K562 (cell line): Measurements from ENCODE around the gene USP32. TPM values are rescaled to one million over a fixed set of nuclear protein-coding genes. Genes with fewer than 3 reads are reported as not detected.
A peak's percentile ranks its signal among the peaks of the same experiment; 100 is the strongest.

ENCODE experiments used
- BRF1 ChIP-seq: IDR thresholded peaks from 3 replicates; pipeline ENCODE4 v1.6.1; 2011; ENCODE audit warnings: borderline replicate concordance, mild to moderate bottlenecking; ENCODE audit not compliant: insufficient read length; ENCODE audit errors: extremely low read depth
- DMBX1 ChIP-seq: fragments of 250-450 bp; sonication (Bioruptor Pico); IDR thresholded peaks from 2 replicates; pipeline ENCODE4 v1.8.0; 2022; ENCODE audit warnings: inconsistent platforms, mild to moderate bottlenecking, moderate library complexity, borderline replicate concordance
- EWSR1 ChIP-seq: fragments of 450-650 bp; IDR thresholded peaks from 2 replicates; pipeline ENCODE4 v1.6.1; 2018; ENCODE audit warnings: borderline replicate concordance, mild to moderate bottlenecking, low read depth, moderate library complexity; ENCODE audit not compliant: partially characterized antibody
- FOXJ2 ChIP-seq: fragments of 200-800 bp; sonication (Bioruptor generic); IDR thresholded peaks from 2 replicates; pipeline ENCODE4 v1.6.1; 2016; ENCODE audit warnings: missing genetic modification characterization, missing compliant biosample characterization
- NCOR1 ChIP-seq: fragments of 450-650 bp; IDR thresholded peaks from 2 replicates; pipeline ENCODE4 v1.6.1; 2016; ENCODE audit warnings: mild to moderate bottlenecking, moderate library complexity
- NELFE ChIP-seq: IDR thresholded peaks from 2 replicates; pipeline ENCODE4 v1.6.1; 2011; ENCODE audit warnings: mild to moderate bottlenecking; ENCODE audit not compliant: insufficient read depth, insufficient read length
- POLR2G ChIP-seq: fragments of 200-400 bp; formaldehyde crosslinking; IDR thresholded peaks from 2 replicates; pipeline ENCODE4 v1.6.1; 2017; ENCODE audit warnings: low read depth, mild to moderate bottlenecking, antibody characterized with exemption, low read length, moderate library complexity
- POLR3G ChIP-seq: IDR thresholded peaks from 2 replicates; pipeline ENCODE4 v1.6.1; 2011; ENCODE audit not compliant: insufficient read length, insufficient replicate concordance; ENCODE audit errors: extremely low read depth
- STAT5B ChIP-seq: fragments of 250-450 bp; sonication (Bioruptor Pico); IDR thresholded peaks from 2 replicates; pipeline ENCODE4 v1.8.0; 2021; ENCODE audit warnings: mild to moderate bottlenecking, inconsistent platforms
- TAF7 ChIP-seq: fragments of 450-650 bp; IDR thresholded peaks from 2 replicates; pipeline ENCODE4 v1.6.1; 2016; ENCODE audit warnings: missing genetic modification characterization, missing compliant biosample characterization
- TGIF2 ChIP-seq: sonication (generic); formaldehyde crosslinking; IDR thresholded peaks from 2 replicates; pipeline ENCODE4 v1.8.1; 2022; ENCODE audit warnings: mild to moderate bottlenecking, missing genetic modification reagents, moderate library complexity
- TOE1 ChIP-seq, 2 experiments: fragments of 450-650 bp in 1 of 2; sonication (generic) in 1 of 2; formaldehyde crosslinking in 1 of 2; IDR thresholded peaks; 2 replicates each; pipeline versions ENCODE4 v1.7.1 to v1.8.0; 2016 to 2022; ENCODE audit warnings: borderline replicate concordance in 2 of 2, mild to moderate bottlenecking in 2 of 2, antibody characterized with exemption in 1 of 2, inconsistent platforms in 1 of 2, low read depth in 1 of 2, missing genetic modification reagents in 1 of 2, moderate library complexity in 1 of 2
- polyA plus RNA-seq, 8 experiments: library from polyadenylated mRNA; depleted of rRNA in 4 of 8; stranded (reverse) in 5 of 8; unstranded in 3 of 8; fragments of >200 nt; fragmentation: Nextera tagmentation in 2 of 8; fragmentation: Illumina TruSeq in 1 of 8; extraction: Ambion mirVana in 2 of 8; extraction: Trizol in 1 of 8; gene quantifications; 2 replicates each; pipeline versions ENCODE4 v1.2.1 to v1.2.3, GENCODE V29; 2011 to 2014; ENCODE audit warnings: inconsistent platforms in 1 of 8, missing spikeins in 1 of 8
- total RNA-seq, 7 experiments: library from RNA; depleted of rRNA in 6 of 7; stranded (reverse); fragments of >200 nt in 6 of 7; fragmentation: Illumina TruSeq in 2 of 7; extraction: Trizol in 2 of 7; gene quantifications; 2 replicates each; pipeline versions ENCODE4 v1.2.1 to v1.2.3, GENCODE V29; 2011 to 2021; ENCODE audit warnings: low replicate concordance in 1 of 7
- TF ChIP-seq, protein P1 (sequence below): IDR thresholded peaks from 3 replicates; pipeline ENCODE4 v1.6.1; 2011; ENCODE audit warnings: borderline replicate concordance, mild to moderate bottlenecking, moderate library complexity; ENCODE audit not compliant: insufficient read length; ENCODE audit errors: extremely low read depth
- TF ChIP-seq, protein P2 (sequence below): fragments of 250-450 bp; sonication (Bioruptor Pico); IDR thresholded peaks from 2 replicates; pipeline ENCODE4 v1.6.1; 2021; ENCODE audit warnings: mild to moderate bottlenecking
- TF ChIP-seq, protein P3 (sequence below): sonication (generic); formaldehyde crosslinking; IDR thresholded peaks from 2 replicates; pipeline ENCODE4 v1.8.1; 2023; ENCODE audit warnings: mild to moderate bottlenecking, missing genetic modification reagents
- TF ChIP-seq, protein P4 (sequence below): fragments of 250-450 bp; sonication (Bioruptor Pico); IDR thresholded peaks from 2 replicates; pipeline ENCODE4 v1.8.0; 2022; ENCODE audit warnings: moderate library complexity, mild to moderate bottlenecking, inconsistent platforms
- TF ChIP-seq, protein P5 (sequence below): sonication (generic); formaldehyde crosslinking; IDR thresholded peaks from 2 replicates; pipeline ENCODE4 v1.9.0; 2022; ENCODE audit warnings: mild to moderate bottlenecking, missing genetic modification reagents

Gene USP32
- total and polyA plus RNA-seq, 9 of the 15 experiments (the other 6 are each of a cell fraction or from before 2014, with no cell fraction given), result 18.0 to 69.3 (median 47.1) TPM

DNA sequence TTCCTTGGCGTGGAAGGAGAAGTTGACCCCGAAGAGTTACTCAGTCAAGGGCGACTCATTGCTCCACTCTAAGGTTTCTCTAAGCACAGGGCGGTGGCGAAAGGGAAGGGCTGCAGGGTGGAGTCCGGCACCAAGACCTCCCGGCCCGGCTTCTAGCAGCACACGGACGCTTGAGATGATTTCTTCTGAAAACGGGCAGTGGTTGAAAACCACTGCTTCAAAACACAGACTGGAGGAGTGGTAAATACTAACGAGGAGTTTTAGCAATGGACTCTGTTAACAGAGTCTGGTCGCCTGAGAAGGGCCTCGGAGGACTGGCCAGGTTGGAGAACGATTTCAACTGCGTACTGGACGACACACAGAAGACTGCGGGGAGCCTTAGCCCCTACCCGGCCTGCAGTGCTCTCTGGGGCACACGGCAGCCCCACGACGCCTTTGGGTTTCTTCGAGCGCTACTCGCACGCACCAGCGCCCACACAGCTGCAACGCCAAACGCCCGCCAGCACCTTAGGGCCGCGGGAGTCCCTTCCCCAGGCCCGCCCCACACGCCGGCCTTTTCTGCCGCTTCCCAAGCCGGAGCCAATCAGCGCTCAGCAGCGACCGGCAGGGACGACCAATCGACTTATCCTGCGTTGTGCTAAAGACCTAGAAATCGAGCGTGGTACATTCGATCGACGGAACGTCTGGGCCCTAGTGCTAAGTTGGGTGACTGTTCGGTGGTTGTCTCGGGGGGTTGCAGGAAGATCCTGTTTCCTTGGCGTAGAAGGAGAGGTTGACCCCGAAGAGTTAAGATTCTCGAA, 256.6 kb downstream of the USP32 start (continued):
- TF ChIP-seq, protein P1, sequence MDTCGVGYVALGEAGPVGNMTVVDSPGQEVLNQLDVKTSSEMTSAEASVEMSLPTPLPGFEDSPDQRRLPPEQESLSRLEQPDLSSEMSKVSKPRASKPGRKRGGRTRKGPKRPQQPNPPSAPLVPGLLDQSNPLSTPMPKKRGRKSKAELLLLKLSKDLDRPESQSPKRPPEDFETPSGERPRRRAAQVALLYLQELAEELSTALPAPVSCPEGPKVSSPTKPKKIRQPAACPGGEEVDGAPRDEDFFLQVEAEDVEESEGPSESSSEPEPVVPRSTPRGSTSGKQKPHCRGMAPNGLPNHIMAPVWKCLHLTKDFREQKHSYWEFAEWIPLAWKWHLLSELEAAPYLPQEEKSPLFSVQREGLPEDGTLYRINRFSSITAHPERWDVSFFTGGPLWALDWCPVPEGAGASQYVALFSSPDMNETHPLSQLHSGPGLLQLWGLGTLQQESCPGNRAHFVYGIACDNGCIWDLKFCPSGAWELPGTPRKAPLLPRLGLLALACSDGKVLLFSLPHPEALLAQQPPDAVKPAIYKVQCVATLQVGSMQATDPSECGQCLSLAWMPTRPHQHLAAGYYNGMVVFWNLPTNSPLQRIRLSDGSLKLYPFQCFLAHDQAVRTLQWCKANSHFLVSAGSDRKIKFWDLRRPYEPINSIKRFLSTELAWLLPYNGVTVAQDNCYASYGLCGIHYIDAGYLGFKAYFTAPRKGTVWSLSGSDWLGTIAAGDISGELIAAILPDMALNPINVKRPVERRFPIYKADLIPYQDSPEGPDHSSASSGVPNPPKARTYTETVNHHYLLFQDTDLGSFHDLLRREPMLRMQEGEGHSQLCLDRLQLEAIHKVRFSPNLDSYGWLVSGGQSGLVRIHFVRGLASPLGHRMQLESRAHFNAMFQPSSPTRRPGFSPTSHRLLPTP, result no peak
- no peak for TF ChIP-seq POLR3G
- TF ChIP-seq, protein P2, sequence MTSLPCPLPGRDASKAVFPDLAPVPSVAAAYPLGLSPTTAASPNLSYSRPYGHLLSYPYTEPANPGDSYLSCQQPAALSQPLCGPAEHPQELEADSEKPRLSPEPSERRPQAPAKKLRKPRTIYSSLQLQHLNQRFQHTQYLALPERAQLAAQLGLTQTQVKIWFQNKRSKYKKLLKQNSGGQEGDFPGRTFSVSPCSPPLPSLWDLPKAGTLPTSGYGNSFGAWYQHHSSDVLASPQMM (CRISPR knock-in tag), result no peak
- no peak for TF ChIP-seq BRF1
- TF ChIP-seq, protein P3, sequence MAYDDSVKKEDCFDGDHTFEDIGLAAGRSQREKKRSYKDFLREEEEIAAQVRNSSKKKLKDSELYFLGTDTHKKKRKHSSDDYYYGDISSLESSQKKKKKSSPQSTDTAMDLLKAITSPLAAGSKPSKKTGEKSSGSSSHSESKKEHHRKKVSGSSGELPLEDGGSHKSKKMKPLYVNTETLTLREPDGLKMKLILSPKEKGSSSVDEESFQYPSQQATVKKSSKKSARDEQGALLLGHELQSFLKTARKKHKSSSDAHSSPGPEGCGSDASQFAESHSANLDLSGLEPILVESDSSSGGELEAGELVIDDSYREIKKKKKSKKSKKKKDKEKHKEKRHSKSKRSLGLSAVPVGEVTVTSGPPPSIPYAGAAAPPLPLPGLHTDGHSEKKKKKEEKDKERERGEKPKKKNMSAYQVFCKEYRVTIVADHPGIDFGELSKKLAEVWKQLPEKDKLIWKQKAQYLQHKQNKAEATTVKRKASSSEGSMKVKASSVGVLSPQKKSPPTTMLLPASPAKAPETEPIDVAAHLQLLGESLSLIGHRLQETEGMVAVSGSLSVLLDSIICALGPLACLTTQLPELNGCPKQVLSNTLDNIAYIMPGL (CRISPR knock-in tag), result peak; percentile 34; the same call in 1 of the 2 replicates
- TF ChIP-seq TOE1 (IDR thresholded peaks at IDR 0.05; ENCODE audit: borderline replicate concordance), result peak; percentile 96
- TF ChIP-seq TOE1 (CRISPR knock-in tag; IDR thresholded peaks at IDR 0.05; ENCODE audit: borderline replicate concordance, low read depth), result no peak; the same call in 1 of the 2 replicates
- TF ChIP-seq POLR2G, result peak; percentile 89
- no peak for TF ChIP-seq TGIF2
- no peak for TF ChIP-seq NCOR1
- TF ChIP-seq, protein P4, sequence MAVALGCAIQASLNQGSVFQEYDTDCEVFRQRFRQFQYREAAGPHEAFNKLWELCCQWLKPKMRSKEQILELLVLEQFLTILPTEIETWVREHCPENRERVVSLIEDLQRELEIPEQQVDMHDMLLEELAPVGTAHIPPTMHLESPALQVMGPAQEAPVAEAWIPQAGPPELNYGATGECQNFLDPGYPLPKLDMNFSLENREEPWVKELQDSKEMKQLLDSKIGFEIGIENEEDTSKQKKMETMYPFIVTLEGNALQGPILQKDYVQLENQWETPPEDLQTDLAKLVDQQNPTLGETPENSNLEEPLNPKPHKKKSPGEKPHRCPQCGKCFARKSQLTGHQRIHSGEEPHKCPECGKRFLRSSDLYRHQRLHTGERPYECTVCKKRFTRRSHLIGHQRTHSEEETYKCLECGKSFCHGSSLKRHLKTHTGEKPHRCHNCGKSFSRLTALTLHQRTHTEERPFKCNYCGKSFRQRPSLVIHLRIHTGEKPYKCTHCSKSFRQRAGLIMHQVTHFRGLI (CRISPR knock-in tag), result no peak
- TF ChIP-seq DMBX1, result no peak
- TF ChIP-seq TAF7 (tag), result 0 out of 2 replicates have a peak, but pooled peaks have one; percentile 6
- TF ChIP-seq STAT5B (CRISPR knock-in tag), result no peak
- TF ChIP-seq EWSR1, result no peak
- TF ChIP-seq, protein P5, sequence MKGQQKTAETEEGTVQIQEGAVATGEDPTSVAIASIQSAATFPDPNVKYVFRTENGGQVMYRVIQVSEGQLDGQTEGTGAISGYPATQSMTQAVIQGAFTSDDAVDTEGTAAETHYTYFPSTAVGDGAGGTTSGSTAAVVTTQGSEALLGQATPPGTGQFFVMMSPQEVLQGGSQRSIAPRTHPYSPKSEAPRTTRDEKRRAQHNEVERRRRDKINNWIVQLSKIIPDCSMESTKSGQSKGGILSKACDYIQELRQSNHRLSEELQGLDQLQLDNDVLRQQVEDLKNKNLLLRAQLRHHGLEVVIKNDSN, result peak; percentile 29
- no peak for TF ChIP-seq FOXJ2 (tag)
- no peak for TF ChIP-seq NELFE
